Measurements from ENCODE around the gene SH3BGR.

DNA sequence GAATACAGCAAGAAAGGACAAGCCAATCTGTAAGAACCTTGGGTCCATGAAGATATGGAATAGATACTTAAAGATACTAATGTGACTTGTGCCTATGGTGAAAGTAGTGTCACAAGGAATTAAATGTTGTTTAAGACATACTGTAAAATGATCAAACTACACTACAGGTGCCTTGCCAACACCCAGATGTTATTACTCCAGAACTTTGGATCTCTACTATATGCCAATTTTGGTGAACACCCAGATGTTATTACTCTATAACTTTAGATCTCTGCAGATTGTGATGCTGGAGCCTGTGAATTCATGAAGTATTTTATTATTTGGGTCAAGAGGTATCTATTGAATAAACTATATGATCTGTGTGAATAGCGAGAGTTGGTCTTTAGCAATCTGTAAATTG lies 101.1 kb downstream of the SH3BGR start:
- TF ChIP-seq CTCF (IDR thresholded peaks at IDR 0.05; ENCODE audit: low read depth, low read length, poor library complexity, severe bottlenecking): no peak
- TF ChIP-seq EZH2phosphoT487 (IDR thresholded peaks at IDR 0.05; ENCODE audit: borderline replicate concordance, low read length): no peak
